Upper lobe of left lung (tissue), 6 donors: ENCODE data around the gene NDUFA8. TPM values are rescaled to one million over a fixed set of nuclear protein-coding genes. Genes with fewer than 3 reads are reported as not detected.

ENCODE experiments used
- ATAC-seq, 2 donors: fragments of 200-7000 bp; cut with Tn5 transposase; one replicate each; pipeline ENCODE4 v1.9.1; 2022; ENCODE audit warnings: mild to moderate bottlenecking in 2 of 2, moderate library complexity in 2 of 2; ENCODE audit not compliant: low FRiP score in 2 of 2
- DNase-seq, 2 donors: peaks; one replicate each; pipeline ENCODE4 v3.0.0-alpha.2; 2019 to 2020
- H3K27ac ChIP-seq, 4 donors: fragments of 200-600 bp; sonication (generic); one replicate each; pipeline ENCODE4 v1.5.1; 2016 to 2019
- H3K27me3 ChIP-seq, 4 donors: fragments of 200-600 bp; sonication (generic); one replicate each; pipeline ENCODE4 v1.5.1; 2017 to 2019
- H3K36me3 ChIP-seq, 4 donors: fragments of 200-600 bp; sonication (generic); one replicate each; pipeline ENCODE4 v1.5.1; 2016 to 2019
- H3K4me1 ChIP-seq, 4 donors: fragments of 200-600 bp; sonication (generic); one replicate each; pipeline ENCODE4 v1.5.1; 2018 to 2019
- H3K4me3 ChIP-seq, 4 donors: fragments of 200-600 bp; sonication (generic); one replicate each; pipeline ENCODE4 v1.5.1; 2017 to 2019; ENCODE audit warnings: mild to moderate bottlenecking in 2 of 4, moderate library complexity in 1 of 4
- H3K9me3 ChIP-seq, 4 donors: fragments of 200-600 bp; sonication (generic); one replicate each; pipeline ENCODE4 v1.5.1; 2018 to 2019
- CTCF ChIP-seq, 6 experiments: fragments of 450-650 bp in 4 of 6; fragments of 200-600 bp in 2 of 6; sonication (generic) in 2 of 6; IDR thresholded peaks; one replicate each; pipeline ENCODE4 v1.5.1; 2016 to 2019; ENCODE audit warnings: antibody characterized with exemption in 6 of 6
- EP300 ChIP-seq, 4 donors: sonication (generic); formaldehyde crosslinking; IDR thresholded peaks; one replicate each; pipeline ENCODE4 v1.5.1; 2017; ENCODE audit warnings: antibody characterized with exemption in 4 of 4, control low read depth in 2 of 4
- POLR2A ChIP-seq, 4 donors: fragments of 450-650 bp; IDR thresholded peaks; one replicate each; pipeline ENCODE4 v1.5.1; 2016 to 2017; ENCODE audit warnings: antibody characterized with exemption in 4 of 4, mild to moderate bottlenecking in 2 of 4
- POLR2AphosphoS5 ChIP-seq, 2 donors: sonication (generic); formaldehyde crosslinking; IDR thresholded peaks; one replicate each; pipeline ENCODE4 v1.5.1; 2017; ENCODE audit warnings: antibody characterized with exemption in 2 of 2
- WGBS, 2 donors: methylation state at CpG; one replicate each; pipeline ENCODE4 v1.1.5; 2017 to 2018; 5-methylcytosine and 5-hydroxymethylcytosine counted together
- total RNA-seq, 6 donors: library from RNA; depleted of rRNA in 4 of 6; stranded (reverse); fragments of >200 nt in 4 of 6; gene quantifications; one replicate each; pipeline versions ENCODE4 v1.1.0 to v1.2.1, GENCODE V29; 2016 to 2021
- donor health status: DM: no; HTN: no; CAD: no; lungs with moderate emphysema.
- donor health status: DM: no; HTN: yes; CAD: no; lungs with severe emphysema.

Gene NDUFA8
- total RNA-seq, 6 donors from 2014 or later = 25.6 to 46.5 (median 35.5) TPM

- H3K4me1 ChIP-seq = peaks cover 13 to 23% (median 19%) of the 10 kb centered on the region in 4 donors
- H3K27me3 ChIP-seq = peaks cover 0 to 15% (median 5%) of the 10 kb centered on the region in 4 donors
- WGBS, 2 donors = 97 to 100% methylated on average over 1 to 6 of the region's 6 CpGs
- ATAC-seq (no peak), DNase-seq (no peak)
- no peak overlapping the region for H3K27ac ChIP-seq
- TF ChIP-seq POLR2AphosphoS5 (IDR thresholded peaks at IDR 0.05) (no peak), CTCF (IDR thresholded peaks at IDR 0.05) (no peak), POLR2A (IDR thresholded peaks at IDR 0.05) (no peak), EP300 (IDR thresholded peaks at IDR 0.05) (no peak)
- no peak overlapping the region for H3K4me3 ChIP-seq
- H3K9me3 ChIP-seq = no peaks in the 10 kb centered on the region
- H3K36me3 ChIP-seq = no peaks in the 10 kb centered on the region
These were observed 37.6 kb downstream of the NDUFA8 start for GRCh38 chr9:122121931-122122330.

DNA sequence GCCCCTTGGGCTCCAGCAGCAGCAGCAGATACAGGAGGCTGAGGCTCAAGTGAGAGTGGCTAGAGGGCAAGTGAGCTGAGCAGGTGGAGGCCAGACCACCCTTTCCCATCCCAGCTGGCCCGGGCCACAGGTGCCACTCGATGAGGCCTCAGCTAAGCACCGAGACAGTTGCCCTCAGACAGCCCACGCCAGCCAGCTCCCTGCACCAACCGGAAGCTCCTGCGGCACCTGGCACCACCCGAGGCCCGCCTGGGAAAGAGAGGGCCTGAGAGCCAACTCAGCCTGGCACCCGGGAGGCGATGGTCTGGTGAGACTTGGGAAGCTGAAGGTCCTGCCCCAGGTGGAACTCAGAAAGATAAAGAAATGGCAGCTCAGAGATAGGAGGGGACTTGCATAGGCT is 38.2 kb downstream of the NDUFA8 start:
- 97% methylated on average over 10 of the region's 10 CpGs; no CpG with 5 or more reads in 1 of the 2 donors for WGBS, 2 donors
- Histone ChIP-seq H3K27me3 (peaks cover 0 to 12% (median 2%) of the 10 kb centered on the region in 4 donors), H3K4me3 (no peak overlapping the region), H3K9me3 (no peaks in the 10 kb centered on the region), H3K4me1 (peaks cover 8 to 18% (median 13%) of the 10 kb centered on the region in 4 donors), H3K27ac (no peak overlapping the region), H3K36me3 (no peaks in the 10 kb centered on the region)
- DNase-seq = no peak
- no peak for ATAC-seq
- no peak for TF ChIP-seq CTCF (IDR thresholded peaks at IDR 0.05)
- no peak for TF ChIP-seq EP300 (IDR thresholded peaks at IDR 0.05)
- no peak for TF ChIP-seq POLR2A (IDR thresholded peaks at IDR 0.05)
- TF ChIP-seq POLR2AphosphoS5 (IDR thresholded peaks at IDR 0.05) = no peak

GRCh38 chr9:122120316-122121071 is 39.1 kb downstream of the NDUFA8 start:
- Histone ChIP-seq H3K4me1 (peaks cover 0 to 9% (median 4%) of the 10 kb centered on the region in 4 donors), H3K27ac (no peak overlapping the region), H3K36me3 (no peaks in the 10 kb centered on the region), H3K4me3 (no peak overlapping the region), H3K9me3 (no peaks in the 10 kb centered on the region), H3K27me3 (peaks cover 0 to 3% (median 0%) of the 10 kb centered on the region in 4 donors)
- DNase-seq = no peak
- no peak for ATAC-seq
- 91 to 95% methylated on average over 6 to 10 of the region's 10 CpGs for WGBS, 2 donors
- no peak for TF ChIP-seq CTCF (IDR thresholded peaks at IDR 0.05)
- no peak for TF ChIP-seq POLR2AphosphoS5 (IDR thresholded peaks at IDR 0.05)
- TF ChIP-seq POLR2A (IDR thresholded peaks at IDR 0.05) = no peak
- no peak for TF ChIP-seq EP300 (IDR thresholded peaks at IDR 0.05)

GRCh38 chr9:122119721-122120120 is 39.9 kb downstream of the NDUFA8 start:
- H3K4me3 ChIP-seq = no peak overlapping the region
- no peaks in the 10 kb centered on the region for H3K27me3 ChIP-seq
- no peak overlapping the region for H3K27ac ChIP-seq
- DNase-seq (no peak), ATAC-seq (no peak)
- WGBS, 2 donors = 91 to 94% methylated on average over 3 to 5 of the region's 5 CpGs
- TF ChIP-seq CTCF (IDR thresholded peaks at IDR 0.05) = no peak
- TF ChIP-seq POLR2A (IDR thresholded peaks at IDR 0.05) = no peak
- TF ChIP-seq EP300 (IDR thresholded peaks at IDR 0.05) = no peak
- H3K36me3 ChIP-seq = no peaks in the 10 kb centered on the region
- peaks cover 0 to 3% (median 0%) of the 10 kb centered on the region in 4 donors for H3K4me1 ChIP-seq
- H3K9me3 ChIP-seq = no peaks in the 10 kb centered on the region

DNA sequence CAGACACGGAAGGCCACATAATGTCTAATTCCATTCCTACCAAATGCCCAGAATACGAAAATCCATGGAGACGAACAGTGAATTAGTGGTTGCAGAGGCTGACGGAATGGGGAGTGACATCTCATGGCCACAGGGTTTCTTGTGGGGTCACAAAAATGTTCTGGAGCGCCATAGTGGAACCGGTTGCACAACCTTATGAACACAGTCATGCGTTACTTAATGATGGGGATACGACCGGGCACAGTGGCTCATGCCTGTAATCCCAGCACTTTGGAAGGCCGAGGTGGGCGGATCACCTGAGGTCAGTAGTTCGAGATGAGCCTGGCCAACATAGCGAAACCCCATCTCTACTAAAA is 40.4 kb downstream of the NDUFA8 start:
- Histone ChIP-seq H3K9me3 (no peaks in the 10 kb centered on the region), H3K36me3 (no peaks in the 10 kb centered on the region), H3K4me1 (peaks cover 0 to 3% (median 0%) of the 10 kb centered on the region in 4 donors), H3K4me3 (no peak overlapping the region), H3K27ac (no peak overlapping the region), H3K27me3 (no peaks in the 10 kb centered on the region)
- TF ChIP-seq CTCF (IDR thresholded peaks at IDR 0.05) (no peak), EP300 (IDR thresholded peaks at IDR 0.05) (no peak), POLR2A (IDR thresholded peaks at IDR 0.05) (no peak), POLR2AphosphoS5 (IDR thresholded peaks at IDR 0.05) (no peak)
- ATAC-seq = no peak
- DNase-seq = no peak
- WGBS, 2 donors = 89 to 92% methylated on average over 13 of the region's 13 CpGs
